KMS-11 (cell line): ENCODE data around the gene SPOCK2.

Source experiments
- H2AFZ ChIP-seq: fragments of 200-600 bp; sonication (generic); 2 replicates; pipeline ENCODE4 v1.6.1; 2016; ENCODE audit warnings: antibody characterized with exemption, mixed run types, low read depth
- H3K27ac ChIP-seq: fragments of 200-600 bp; sonication (generic); 2 replicates; pipeline ENCODE4 v1.6.1; 2016; ENCODE audit warnings: mild to moderate bottlenecking, mixed run types
- H3K27me3 ChIP-seq: fragments of 200-600 bp; sonication (generic); 2 replicates; pipeline ENCODE4 v1.6.1; 2017; ENCODE audit warnings: mild to moderate bottlenecking, low read depth, mixed run types, moderate library complexity; ENCODE audit not compliant: insufficient read depth
- H3K36me3 ChIP-seq: fragments of 200-600 bp; sonication (generic); 2 replicates; pipeline ENCODE4 v1.6.1; 2017; ENCODE audit warnings: mild to moderate bottlenecking, mixed run types; ENCODE audit not compliant: insufficient read depth
- H3K4me1 ChIP-seq: fragments of 200-600 bp; sonication (generic); 2 replicates; pipeline ENCODE4 v1.6.1; 2016; ENCODE audit warnings: mild to moderate bottlenecking, low read depth, mixed run types; ENCODE audit not compliant: poor library complexity, severe bottlenecking
- H3K4me2 ChIP-seq: fragments of 200-600 bp; sonication (generic); 2 replicates; pipeline ENCODE4 v1.7.0; 2016; ENCODE audit warnings: mild to moderate bottlenecking, mixed run types
- H3K4me3 ChIP-seq: fragments of 200-600 bp; sonication (generic); IDR thresholded peaks from 2 replicates; pipeline ENCODE4 v1.6.1; 2017; ENCODE audit warnings: low read depth, low read length, mixed read lengths; ENCODE audit not compliant: insufficient read depth
- H3K79me2 ChIP-seq: fragments of 200-600 bp; sonication (generic); 2 replicates; pipeline ENCODE4 v1.6.1; 2016; ENCODE audit warnings: low read depth, mixed run types; ENCODE audit not compliant: insufficient read depth
- H3K9ac ChIP-seq: fragments of 200-600 bp; sonication (generic); 2 replicates; pipeline ENCODE4 v1.6.1; 2016; ENCODE audit warnings: mild to moderate bottlenecking, mixed run types
- H4K20me1 ChIP-seq: fragments of 200-600 bp; sonication (generic); 2 replicates; pipeline ENCODE4 v1.6.1; 2016; ENCODE audit warnings: mild to moderate bottlenecking, mixed run types; ENCODE audit not compliant: insufficient read depth
- TF ChIP-seq, protein P1 (sequence below): fragments of 200-600 bp; sonication (generic); conservative IDR thresholded peaks from 2 replicates; pipeline ENCODE4 v1.6.1; 2017; ENCODE audit warnings: low read depth, mild to moderate bottlenecking, antibody characterized with exemption, low read length, moderate library complexity, mixed read lengths

Gene SPOCK2

DNA sequence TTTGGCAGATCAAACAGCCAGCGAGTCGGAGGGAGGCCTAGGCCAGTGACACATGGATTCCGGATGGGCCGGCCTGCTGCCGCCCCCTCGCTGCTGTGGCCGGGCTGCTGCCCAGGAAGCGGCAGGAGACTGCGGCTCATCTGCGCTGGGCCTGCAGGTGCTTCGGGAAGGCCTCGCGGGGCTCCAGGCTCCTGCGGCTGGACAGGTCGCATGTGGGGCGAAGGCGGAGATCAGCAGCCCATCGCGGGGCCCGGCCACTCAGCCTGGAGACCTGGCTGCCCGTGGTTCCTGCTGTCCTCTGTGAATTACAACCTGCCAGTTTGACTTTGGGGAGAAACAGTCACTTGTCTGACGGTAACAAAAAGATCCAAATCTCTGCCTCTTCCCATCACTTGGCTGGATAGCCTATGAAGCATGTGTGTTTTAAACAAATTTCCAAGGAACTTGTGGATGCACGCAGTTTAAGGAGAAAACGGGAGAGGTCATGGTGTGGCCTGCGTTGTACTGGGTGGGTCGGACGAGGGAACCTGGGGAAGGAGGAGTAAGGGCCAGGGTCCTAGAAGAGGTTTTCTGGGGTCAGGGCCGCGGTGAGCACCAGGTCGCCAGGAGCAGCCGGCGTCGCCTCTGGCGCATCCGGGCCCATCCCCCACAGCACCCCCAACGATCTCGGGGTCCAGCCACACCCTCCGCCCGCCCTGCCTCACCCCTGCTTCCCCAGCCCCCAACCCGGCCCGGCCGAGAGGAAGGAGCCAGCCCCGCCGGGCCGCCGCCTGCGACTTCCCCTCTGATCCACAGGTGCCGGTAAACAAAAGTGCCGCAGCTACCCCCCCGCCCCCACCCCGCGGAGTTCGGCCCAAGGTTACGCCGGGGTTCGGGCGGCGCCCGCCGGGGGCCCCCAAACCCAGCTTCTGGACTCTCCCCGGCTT, 1.6 kb downstream of the SPOCK2 start:
- Histone ChIP-seq H3K4me3 (no peak overlapping the region), H3K9ac (no peak overlapping the region), H3K36me3 (no peaks in the 10 kb centered on the region), H3K27me3 (no peaks in the 10 kb centered on the region), H3K27ac (no peak overlapping the region), H3K4me2 (no peak overlapping the region), H3K79me2 (no peaks in the 10 kb centered on the region), H2AFZ (no peak overlapping the region), H3K4me1 (no peaks in the 10 kb centered on the region), H4K20me1 (no peaks in the 10 kb centered on the region)
- TF ChIP-seq, protein P1, sequence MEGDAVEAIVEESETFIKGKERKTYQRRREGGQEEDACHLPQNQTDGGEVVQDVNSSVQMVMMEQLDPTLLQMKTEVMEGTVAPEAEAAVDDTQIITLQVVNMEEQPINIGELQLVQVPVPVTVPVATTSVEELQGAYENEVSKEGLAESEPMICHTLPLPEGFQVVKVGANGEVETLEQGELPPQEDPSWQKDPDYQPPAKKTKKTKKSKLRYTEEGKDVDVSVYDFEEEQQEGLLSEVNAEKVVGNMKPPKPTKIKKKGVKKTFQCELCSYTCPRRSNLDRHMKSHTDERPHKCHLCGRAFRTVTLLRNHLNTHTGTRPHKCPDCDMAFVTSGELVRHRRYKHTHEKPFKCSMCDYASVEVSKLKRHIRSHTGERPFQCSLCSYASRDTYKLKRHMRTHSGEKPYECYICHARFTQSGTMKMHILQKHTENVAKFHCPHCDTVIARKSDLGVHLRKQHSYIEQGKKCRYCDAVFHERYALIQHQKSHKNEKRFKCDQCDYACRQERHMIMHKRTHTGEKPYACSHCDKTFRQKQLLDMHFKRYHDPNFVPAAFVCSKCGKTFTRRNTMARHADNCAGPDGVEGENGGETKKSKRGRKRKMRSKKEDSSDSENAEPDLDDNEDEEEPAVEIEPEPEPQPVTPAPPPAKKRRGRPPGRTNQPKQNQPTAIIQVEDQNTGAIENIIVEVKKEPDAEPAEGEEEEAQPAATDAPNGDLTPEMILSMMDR, result no peak

GRCh38 chr10:72085864-72086465, 2.4 kb downstream of the SPOCK2 start:
- no peak overlapping the region for H3K4me3 ChIP-seq
- no peak overlapping the region for H3K4me2 ChIP-seq
- H3K27ac ChIP-seq, result no peak overlapping the region
- no peaks in the 10 kb centered on the region for H3K27me3 ChIP-seq
- H3K79me2 ChIP-seq, result no peaks in the 10 kb centered on the region
- no peaks in the 10 kb centered on the region for H4K20me1 ChIP-seq
- TF ChIP-seq, protein P1, result no peak
- H3K4me1 ChIP-seq, result no peaks in the 10 kb centered on the region
- H3K9ac ChIP-seq, result no peak overlapping the region
- no peak overlapping the region for H2AFZ ChIP-seq
- no peaks in the 10 kb centered on the region for H3K36me3 ChIP-seq

DNA sequence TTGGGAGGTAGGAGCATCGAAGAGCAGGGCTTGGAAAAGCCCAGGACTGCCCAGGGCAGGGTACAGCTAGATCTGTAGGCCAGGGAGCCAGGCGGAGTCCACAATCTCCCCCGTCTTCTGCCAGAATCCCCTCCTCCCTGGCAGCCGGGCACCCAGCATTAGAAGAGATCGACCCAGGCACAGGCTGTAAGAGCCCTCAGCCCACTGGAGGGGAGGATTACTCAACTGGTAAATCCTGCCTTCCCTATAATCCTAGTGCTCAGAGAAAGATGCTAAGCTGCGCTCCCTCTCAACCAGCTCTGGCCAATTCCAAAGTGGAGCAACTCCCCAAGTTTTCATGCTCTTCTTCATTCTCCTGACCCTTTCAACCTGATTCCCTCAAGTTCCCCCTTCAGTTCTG, 3.2 kb downstream of the SPOCK2 start:
- Histone ChIP-seq H2AFZ (no peak overlapping the region), H4K20me1 (no peaks in the 10 kb centered on the region), H3K9ac (no peak overlapping the region), H3K4me3 (no peak overlapping the region), H3K4me1 (no peaks in the 10 kb centered on the region), H3K36me3 (no peaks in the 10 kb centered on the region), H3K27ac (no peak overlapping the region), H3K79me2 (no peaks in the 10 kb centered on the region), H3K27me3 (no peaks in the 10 kb centered on the region), H3K4me2 (no peak overlapping the region)
- TF ChIP-seq, protein P1, result no peak

- Histone ChIP-seq H3K4me2 (no peak overlapping the region), H3K27ac (no peak overlapping the region), H4K20me1 (no peaks in the 10 kb centered on the region), H2AFZ (no peak overlapping the region), H3K27me3 (no peaks in the 10 kb centered on the region), H3K36me3 (no peaks in the 10 kb centered on the region), H3K4me3 (no peak overlapping the region), H3K9ac (no peak overlapping the region), H3K79me2 (no peaks in the 10 kb centered on the region), H3K4me1 (no peaks in the 10 kb centered on the region)
- TF ChIP-seq, protein P1, result no peak
Observed at GRCh38 chr10:72083790-72084459, 4.4 kb downstream of the SPOCK2 start.
